ENCODE results near the gene RALGPS2.

Gene RALGPS2

GRCh38 chr1:178961331-178961730, 236.3 kb downstream of the RALGPS2 start:
- DNase-seq (ENCODE audit: low read depth): no peak
- no peak for TF ChIP-seq CTCF (IDR thresholded peaks at IDR 0.05; ENCODE audit: insufficient read depth, low read depth, low read length, missing control alignments)
- no peak overlapping the region for H3K4me3 ChIP-seq (ENCODE audit: low read depth, low read length)

- TF ChIP-seq CTCF (IDR thresholded peaks at IDR 0.05; ENCODE audit: insufficient read depth, low read depth, low read length, missing control alignments): no peak
- H3K4me3 ChIP-seq (ENCODE audit: low read depth, low read length): no peak overlapping the region
- DNase-seq (ENCODE audit: low read depth): no peak
These were observed 236.8 kb downstream of the RALGPS2 start for GRCh38 chr1:178961868-178962267.

- DNase-seq (ENCODE audit: low read depth): no peak
- no peak for TF ChIP-seq CTCF (IDR thresholded peaks at IDR 0.05; ENCODE audit: insufficient read depth, low read depth, low read length, missing control alignments)
- H3K4me3 ChIP-seq (ENCODE audit: low read depth, low read length): no peak overlapping the region
These were observed 238.0 kb downstream of the RALGPS2 start for GRCh38 chr1:178962853-178963711.

GRCh38 chr1:178964469-178965330, 239.7 kb downstream of the RALGPS2 start:
- no peak for TF ChIP-seq CTCF (IDR thresholded peaks at IDR 0.05; ENCODE audit: insufficient read depth, low read depth, low read length, missing control alignments)
- no peak for DNase-seq (ENCODE audit: low read depth)
- H3K4me3 ChIP-seq (ENCODE audit: low read depth, low read length): no peak overlapping the region

DNA sequence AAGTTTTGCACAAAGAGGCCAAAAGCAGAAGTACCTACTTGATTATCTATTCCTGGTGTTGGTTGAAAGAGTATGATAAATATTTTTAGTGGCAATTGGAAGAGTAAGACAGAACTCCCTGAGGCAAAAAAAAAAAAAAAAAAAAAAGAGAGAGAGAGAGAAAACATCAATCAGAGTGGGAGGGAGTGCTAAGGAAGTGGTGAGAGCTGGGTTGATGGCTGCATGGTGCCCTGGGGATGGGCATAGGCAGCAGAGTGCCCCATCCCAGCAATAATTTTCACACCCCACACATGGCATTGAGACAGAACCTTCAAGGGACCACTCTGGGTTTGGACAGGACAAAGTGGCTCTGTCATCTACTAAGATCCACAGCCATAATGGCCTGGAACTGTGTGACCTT, 241.3 kb downstream of the RALGPS2 start:
- TF ChIP-seq CTCF (IDR thresholded peaks at IDR 0.05; ENCODE audit: insufficient read depth, low read depth, low read length, missing control alignments): no peak
- no peak overlapping the region for H3K4me3 ChIP-seq (ENCODE audit: low read depth, low read length)
- DNase-seq (ENCODE audit: low read depth): no peak

- no peak overlapping the region for H3K4me3 ChIP-seq (ENCODE audit: low read depth, low read length)
- TF ChIP-seq CTCF (IDR thresholded peaks at IDR 0.05; ENCODE audit: insufficient read depth, low read depth, low read length, missing control alignments): no peak
- DNase-seq (ENCODE audit: low read depth): no peak
These were observed 244.4 kb downstream of the RALGPS2 start for GRCh38 chr1:178969226-178969987.
